ENCODE data around the gene CCDC82.

CCDC82 gene

GRCh38 chr11:96358321-96358720 lies 31.4 kb downstream of the CCDC82 start:
- DNase-seq, result no peak

- DNase-seq, result no peak
Observed at GRCh38 chr11:96357794-96358193, 31.9 kb downstream of the CCDC82 start.

GRCh38 chr11:96356848-96357247 lies 32.9 kb downstream of the CCDC82 start:
- DNase-seq, result no peak

- DNase-seq, result peak; percentile 90 to 93
Observed at GRCh38 chr11:96342961-96343711, 46.6 kb downstream of the CCDC82 start, which contains the start of gene MAML2. MAML2 (minus strand) TSS chr11:96343195; CDS start chr11:96341895, 1,300 bp downstream.

- DNase-seq, result no peak
Observed at GRCh38 chr11:96342014-96342960, 47.4 kb downstream of the CCDC82 start.

DNA sequence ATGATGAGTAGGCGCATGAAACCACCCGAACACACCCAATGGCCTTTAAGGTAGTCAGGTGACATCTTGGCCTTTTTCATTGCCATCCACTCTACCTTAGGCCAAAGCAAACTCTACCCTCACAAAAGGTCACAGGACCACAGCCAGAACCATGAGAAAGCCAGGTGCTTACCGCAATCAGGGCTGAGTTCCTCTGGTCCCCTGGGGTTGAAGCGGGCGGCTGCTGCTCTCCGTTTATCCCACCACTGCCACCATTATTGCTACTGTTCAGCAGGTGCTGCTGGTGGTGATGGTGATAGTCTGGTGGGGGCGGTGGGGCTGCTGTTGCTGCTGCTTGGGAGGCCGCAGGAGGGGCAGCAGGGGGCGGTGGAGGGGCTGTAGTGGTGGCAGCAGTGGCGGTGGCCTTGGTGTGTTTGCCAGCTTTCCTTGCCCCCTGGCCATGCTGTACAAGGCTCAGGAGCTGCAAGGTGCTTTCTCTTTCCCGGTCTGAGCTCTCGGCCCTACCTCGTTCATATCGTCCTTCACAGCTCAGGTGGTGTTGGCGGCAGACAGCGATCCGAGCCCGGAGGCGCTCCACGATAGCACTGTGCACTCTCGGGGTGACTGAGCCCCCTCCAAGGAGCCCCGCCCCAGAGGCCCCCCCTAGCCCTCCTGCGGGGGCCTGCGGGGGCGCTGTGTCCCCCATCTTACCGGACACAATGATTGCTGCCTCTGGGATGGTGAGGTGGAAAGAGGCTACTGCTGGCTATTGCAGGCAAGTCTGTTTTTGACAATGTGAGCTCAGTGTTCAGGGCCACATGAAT lies 48.3 kb downstream of the CCDC82 start:
- DNase-seq, result peak; percentile 61 to 67

GRCh38 chr11:96340555-96340885 lies 49.2 kb downstream of the CCDC82 start:
- DNase-seq, result no peak

GRCh38 chr11:96339706-96340554 lies 49.8 kb downstream of the CCDC82 start:
- DNase-seq, result no peak

- peak; percentile 45 to 59 for DNase-seq
Observed at GRCh38 chr11:96338910-96339705, 50.6 kb downstream of the CCDC82 start.

GRCh38 chr11:96337541-96338431 lies 51.9 kb downstream of the CCDC82 start:
- peak; percentile 54 to 67 for DNase-seq

DNA sequence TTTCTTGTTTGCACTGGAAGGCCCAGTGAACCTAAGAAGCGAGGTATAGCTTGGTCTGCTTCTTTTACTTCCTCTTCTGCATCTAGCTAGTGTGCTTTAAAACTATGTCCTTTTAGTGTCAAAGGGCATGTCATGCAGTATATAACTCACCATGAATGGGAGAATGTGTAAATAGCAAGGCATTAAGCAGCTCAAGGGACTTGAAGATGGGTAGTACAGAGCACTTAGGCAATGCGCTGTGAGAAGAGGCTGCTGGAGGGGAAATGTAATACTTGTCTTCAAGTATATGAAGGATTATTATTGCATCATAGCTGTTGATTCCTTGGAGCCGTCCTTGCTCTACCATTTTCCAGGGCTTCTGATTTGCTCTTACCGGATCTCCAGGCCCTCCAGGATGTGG lies 54.3 kb downstream of the CCDC82 start:
- DNase-seq, result no peak

GRCh38 chr11:96334219-96334618 lies 55.5 kb downstream of the CCDC82 start:
- DNase-seq, result no peak

DNA sequence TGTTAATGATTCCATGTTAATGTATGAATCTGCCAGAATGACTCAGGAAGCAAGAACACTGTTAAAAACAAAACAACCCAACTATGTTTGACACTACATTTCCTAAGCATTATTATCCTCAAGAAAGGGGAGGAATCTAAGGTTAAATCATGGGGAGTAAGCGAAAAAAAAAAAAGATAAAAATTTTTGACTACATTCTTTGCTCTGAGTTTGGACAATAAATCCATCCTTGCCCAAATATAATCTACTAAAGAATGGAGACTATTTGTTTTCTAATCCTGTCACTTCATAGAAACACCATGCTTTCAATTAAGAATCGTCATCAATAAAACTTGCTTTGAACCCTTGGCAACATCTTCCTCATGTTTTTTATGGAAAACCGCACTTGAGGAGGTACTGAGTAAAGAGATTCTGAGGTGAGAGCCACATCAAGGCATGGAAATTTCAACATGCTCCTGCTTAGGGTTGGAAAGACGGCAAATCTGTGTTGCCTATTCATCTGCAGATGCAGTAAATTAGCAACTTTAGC lies 56.5 kb downstream of the CCDC82 start:
- DNase-seq, result no peak

GRCh38 chr11:96332126-96332771 lies 57.5 kb downstream of the CCDC82 start:
- no peak for DNase-seq

- DNase-seq, result no peak
Observed at GRCh38 chr11:96331699-96332116, 58.0 kb downstream of the CCDC82 start.

DNA sequence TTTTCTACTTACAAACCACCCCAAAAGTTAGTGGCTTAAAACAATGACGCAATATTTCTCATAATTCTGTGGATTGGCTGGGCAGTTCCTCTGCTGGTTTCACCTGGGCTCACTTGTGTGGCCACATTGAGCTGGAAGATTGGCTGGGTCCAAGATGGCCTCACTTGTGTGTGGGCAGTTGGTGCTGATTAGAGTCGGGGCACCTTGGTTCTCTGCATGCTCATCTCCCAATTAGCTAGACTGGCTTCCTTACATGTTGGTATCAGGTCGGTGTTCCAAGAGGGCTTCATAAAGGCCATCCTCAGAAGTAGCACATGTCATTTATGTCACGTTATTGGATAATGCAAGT lies 59.2 kb downstream of the CCDC82 start:
- DNase-seq, result no peak

- DNase-seq, result no peak
Observed at GRCh38 chr11:96329855-96330510, 59.7 kb downstream of the CCDC82 start.

DNA sequence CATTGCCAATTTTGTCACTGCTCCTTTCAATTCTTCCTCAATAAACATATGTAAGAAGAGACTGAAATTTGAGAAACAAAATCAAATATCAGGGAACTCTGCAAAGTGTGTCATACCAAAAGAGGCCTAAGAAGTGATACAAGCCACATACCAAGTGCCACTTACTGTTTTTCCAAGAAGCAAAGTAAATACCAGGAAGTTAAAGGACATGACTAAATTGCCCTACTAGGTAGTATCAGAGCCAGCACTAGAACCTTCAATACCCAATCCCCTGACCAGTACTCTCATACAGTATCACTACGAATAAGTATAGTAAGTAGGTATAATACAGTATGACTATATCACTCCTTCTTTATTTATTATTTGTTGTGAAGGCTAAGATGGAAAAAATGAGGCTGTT lies 60.3 kb downstream of the CCDC82 start:
- no peak for DNase-seq

Measured in activated CD4-positive, alpha-beta T cell treated with anti-CD3 and anti-CD28 coated beads, Interleukin-2, amount 50 U/mL, for 48 hours (primary cell).